GM08714 (cell line): ENCODE data around the gene HSPG2.
A peak's percentile ranks its signal among the peaks of the same experiment; 100 is the strongest.

Experiments used
- H3K4me3 ChIP-seq: fragments of 200-500 bp; sonication (Bioruptor generic); 2 replicates; pipeline ENCODE4 v1.5.1; 2014; ENCODE audit warnings: mild to moderate bottlenecking, low read length, inconsistent platforms
- ZNF274 ChIP-seq: IDR thresholded peaks from 2 replicates; pipeline ENCODE4 v1.6.1; 2012; ENCODE audit warnings: mild to moderate bottlenecking, low read depth, low read length

Gene HSPG2

GRCh38 chr1:21821385-21822019, 115.6 kb downstream of the HSPG2 start:
- H3K4me3 ChIP-seq: no peak overlapping the region
- TF ChIP-seq ZNF274: no peak

- TF ChIP-seq ZNF274: no peak
- no peak overlapping the region for H3K4me3 ChIP-seq
Measured at GRCh38 chr1:21820597-21821232, 116.4 kb downstream of the HSPG2 start.

GRCh38 chr1:21818656-21819055, 118.5 kb downstream of the HSPG2 start:
- TF ChIP-seq ZNF274: no peak

GRCh38 chr1:21816602-21817302, 120.4 kb downstream of the HSPG2 start:
- no peak for TF ChIP-seq ZNF274
- no peak overlapping the region for H3K4me3 ChIP-seq

More at GRCh38 chr1:21818656-21819055, 118.5 kb downstream of the HSPG2 start:
- no peak overlapping the region for H3K4me3 ChIP-seq

- no peak overlapping the region; the same call in 1 of the 2 replicates for H3K4me3 ChIP-seq
- TF ChIP-seq ZNF274: no peak
Measured at GRCh38 chr1:21815724-21816321, 121.3 kb downstream of the HSPG2 start.

- H3K4me3 ChIP-seq: peak overlapping the region; percentile 69; the same call in 1 of the 2 replicates
Measured at GRCh38 chr1:21814981-21815582, 122.0 kb downstream of the HSPG2 start.

GRCh38 chr1:21814241-21814918, 122.7 kb downstream of the HSPG2 start:
- no peak for TF ChIP-seq ZNF274
- peak overlapping the region; percentile 69; the same call in 1 of the 2 replicates for H3K4me3 ChIP-seq

More at GRCh38 chr1:21814981-21815582, 122.0 kb downstream of the HSPG2 start:
- no peak for TF ChIP-seq ZNF274

- TF ChIP-seq ZNF274: no peak
- H3K4me3 ChIP-seq: no peak overlapping the region
Measured at GRCh38 chr1:21813542-21813941, 123.6 kb downstream of the HSPG2 start.

GRCh38 chr1:21811875-21812305, 125.2 kb downstream of the HSPG2 start, which contains the start of gene LDLRAD2:
Gene LDLRAD2 (plus strand): TSS chr1:21812265. CDS start chr1:21812452, 187 bp downstream.
- TF ChIP-seq ZNF274: no peak

GRCh38 chr1:21804536-21804935, 132.6 kb downstream of the HSPG2 start:
- no peak overlapping the region for H3K4me3 ChIP-seq
- no peak for TF ChIP-seq ZNF274

More at GRCh38 chr1:21811875-21812305, 125.2 kb downstream of the HSPG2 start, which contains the start of gene LDLRAD2:
- H3K4me3 ChIP-seq: no peak within 1 kb of the TSS

GRCh38 chr1:21801100-21801499, 136.0 kb downstream of the HSPG2 start:
- no peak overlapping the region for H3K4me3 ChIP-seq
- no peak for TF ChIP-seq ZNF274

GRCh38 chr1:21799730-21800129, 137.4 kb downstream of the HSPG2 start:
- no peak overlapping the region for H3K4me3 ChIP-seq
- no peak for TF ChIP-seq ZNF274

- no peak overlapping the region for H3K4me3 ChIP-seq
- no peak for TF ChIP-seq ZNF274
Measured at GRCh38 chr1:21795075-21795474, 142.0 kb downstream of the HSPG2 start.

- TF ChIP-seq ZNF274: no peak
Measured at GRCh38 chr1:21794656-21795055, 142.5 kb downstream of the HSPG2 start.

More at GRCh38 chr1:21794656-21795055, 142.5 kb downstream of the HSPG2 start:
- H3K4me3 ChIP-seq: no peak overlapping the region
